Dendritic cell treated with granulocyte-macrophage colony-stimulating factor and Interleukin-4, amounts not matched to agents 40 ng/mL and 50 ng/mL, for 4 days (primary cell): ENCODE data around the gene XPC.

ENCODE experiments used
- H3K27ac Mint-ChIP-seq: one replicate; pipeline ENCODE4 v1.8.0; 2022; ENCODE audit warnings: mild to moderate bottlenecking, mixed read lengths
- H3K27me3 Mint-ChIP-seq: one replicate; pipeline ENCODE4 v1.8.0; 2022; ENCODE audit warnings: mild to moderate bottlenecking, mixed read lengths
- H3K36me3 Mint-ChIP-seq: one replicate; pipeline ENCODE4 v1.8.0; 2022; ENCODE audit warnings: low read depth, mixed read lengths
- H3K4me1 Mint-ChIP-seq: one replicate; pipeline ENCODE4 v1.8.0; 2022; ENCODE audit warnings: low read depth, mixed read lengths
- H3K4me3 Mint-ChIP-seq: one replicate; pipeline ENCODE4 v1.8.0; 2022; ENCODE audit warnings: mild to moderate bottlenecking, moderate library complexity, mixed read lengths
- H3K9me3 Mint-ChIP-seq: one replicate; pipeline ENCODE4 v1.8.0; 2022; ENCODE audit warnings: mixed read lengths
- intact Hi-C: fragments of 100-400 bp; cut with micrococcal nuclease; formaldehyde crosslinking; loops from one replicate; pipeline ENCODE4 v1.15.0; 2022

XPC gene

GRCh38 chr3:14213066-14213774 lies 34.8 kb upstream of the XPC start:
- Mint-ChIP-seq H3K36me3 (no peaks in the 10 kb centered on the region), H3K4me3 (no peak overlapping the region), H3K27me3 (no peaks in the 10 kb centered on the region), H3K9me3 (no peaks in the 10 kb centered on the region), H3K27ac (no peak overlapping the region), H3K4me1 (no peaks in the 10 kb centered on the region)
- intact Hi-C loops: no loop called here

- Mint-ChIP-seq H3K4me1 (no peaks in the 10 kb centered on the region), H3K4me3 (no peak overlapping the region), H3K9me3 (no peaks in the 10 kb centered on the region), H3K27ac (no peak overlapping the region), H3K36me3 (no peaks in the 10 kb centered on the region), H3K27me3 (no peaks in the 10 kb centered on the region)
- intact Hi-C loops: no loop called here
Observed at GRCh38 chr3:14212032-14212431, 33.6 kb upstream of the XPC start.

GRCh38 chr3:14211621-14212020 lies 33.2 kb upstream of the XPC start:
- H3K27ac Mint-ChIP-seq: no peak overlapping the region

GRCh38 chr3:14210843-14211594 lies 32.6 kb upstream of the XPC start:
- Mint-ChIP-seq H3K4me3 (no peak overlapping the region), H3K27ac (no peak overlapping the region), H3K4me1 (no peaks in the 10 kb centered on the region), H3K27me3 (no peaks in the 10 kb centered on the region), H3K36me3 (no peaks in the 10 kb centered on the region), H3K9me3 (no peaks in the 10 kb centered on the region)
- intact Hi-C loops: no loop called here

More at GRCh38 chr3:14211621-14212020, 33.2 kb upstream of the XPC start:
- no peaks in the 10 kb centered on the region for H3K36me3 Mint-ChIP-seq
- no peak overlapping the region for H3K4me3 Mint-ChIP-seq
- intact Hi-C loops: no loop called here
- no peaks in the 10 kb centered on the region for H3K9me3 Mint-ChIP-seq
- H3K4me1 Mint-ChIP-seq: no peaks in the 10 kb centered on the region
- H3K27me3 Mint-ChIP-seq: no peaks in the 10 kb centered on the region

- intact Hi-C loops: no loop called here
- Mint-ChIP-seq H3K9me3 (no peaks in the 10 kb centered on the region), H3K4me1 (no peaks in the 10 kb centered on the region), H3K27ac (no peak overlapping the region), H3K36me3 (no peaks in the 10 kb centered on the region), H3K4me3 (no peak overlapping the region), H3K27me3 (no peaks in the 10 kb centered on the region)
Observed at GRCh38 chr3:14210290-14210688, 31.9 kb upstream of the XPC start.

GRCh38 chr3:14209581-14210289 lies 31.3 kb upstream of the XPC start:
- Mint-ChIP-seq H3K27ac (no peak overlapping the region), H3K4me1 (peaks cover 3% of the 10 kb centered on the region), H3K27me3 (no peaks in the 10 kb centered on the region), H3K36me3 (no peaks in the 10 kb centered on the region), H3K4me3 (no peak overlapping the region), H3K9me3 (no peaks in the 10 kb centered on the region)
- intact Hi-C loops: no loop called here

GRCh38 chr3:14208977-14209394 lies 30.6 kb upstream of the XPC start:
- H3K27me3 Mint-ChIP-seq: no peaks in the 10 kb centered on the region
- H3K9me3 Mint-ChIP-seq: no peaks in the 10 kb centered on the region
- no peak overlapping the region for H3K27ac Mint-ChIP-seq
- no peak overlapping the region for H3K4me3 Mint-ChIP-seq
- intact Hi-C loops: no loop called here
- no peaks in the 10 kb centered on the region for H3K36me3 Mint-ChIP-seq
- peaks cover 9% of the 10 kb centered on the region for H3K4me1 Mint-ChIP-seq

GRCh38 chr3:14208168-14208567 lies 29.8 kb upstream of the XPC start:
- Mint-ChIP-seq H3K9me3 (no peaks in the 10 kb centered on the region), H3K27me3 (no peaks in the 10 kb centered on the region), H3K4me3 (no peak overlapping the region), H3K4me1 (peaks cover 15% of the 10 kb centered on the region), H3K36me3 (no peaks in the 10 kb centered on the region), H3K27ac (no peak overlapping the region)
- intact Hi-C loops: no loop called here

GRCh38 chr3:14206548-14207177 lies 28.3 kb upstream of the XPC start:
- no peaks in the 10 kb centered on the region for H3K27me3 Mint-ChIP-seq
- peaks cover 16% of the 10 kb centered on the region for H3K4me1 Mint-ChIP-seq
- no peaks in the 10 kb centered on the region for H3K36me3 Mint-ChIP-seq
- H3K4me3 Mint-ChIP-seq: no peak overlapping the region
- H3K9me3 Mint-ChIP-seq: no peaks in the 10 kb centered on the region
- intact Hi-C loops: no loop called here
- no peak overlapping the region for H3K27ac Mint-ChIP-seq

- Mint-ChIP-seq H3K4me1 (peaks cover 16% of the 10 kb centered on the region), H3K4me3 (no peak overlapping the region), H3K27ac (no peak overlapping the region), H3K27me3 (no peaks in the 10 kb centered on the region), H3K36me3 (peaks cover 9% of the 10 kb centered on the region), H3K9me3 (no peaks in the 10 kb centered on the region)
- intact Hi-C loops: no loop called here
Observed at GRCh38 chr3:14204515-14205284, 26.3 kb upstream of the XPC start.

GRCh38 chr3:14203521-14204079 lies 25.2 kb upstream of the XPC start:
- H3K27me3 Mint-ChIP-seq: no peaks in the 10 kb centered on the region
- peaks cover 16% of the 10 kb centered on the region for H3K4me1 Mint-ChIP-seq
- no peak overlapping the region for H3K4me3 Mint-ChIP-seq
- no peak overlapping the region for H3K27ac Mint-ChIP-seq
- peaks cover 20% of the 10 kb centered on the region for H3K36me3 Mint-ChIP-seq
- intact Hi-C loops: loop anchor here (1.0 kb wide), 1 partner anchor 345 kb away; no protein-coding TSS in a partner anchor
- no peaks in the 10 kb centered on the region for H3K9me3 Mint-ChIP-seq

GRCh38 chr3:14202874-14203520 lies 24.6 kb upstream of the XPC start:
- Mint-ChIP-seq H3K27ac (no peak overlapping the region), H3K9me3 (no peaks in the 10 kb centered on the region)

More at GRCh38 chr3:14202874-14203520, 24.6 kb upstream of the XPC start:
- H3K36me3 Mint-ChIP-seq: peaks cover 26% of the 10 kb centered on the region
- intact Hi-C loops: loop anchor here (1.0 kb wide), 1 partner anchor 345 kb away; no protein-coding TSS in a partner anchor
- H3K27me3 Mint-ChIP-seq: no peaks in the 10 kb centered on the region
- peaks cover 16% of the 10 kb centered on the region for H3K4me1 Mint-ChIP-seq
- no peak overlapping the region for H3K4me3 Mint-ChIP-seq
